ENCODE results near the gene RPS15.

GRCh38 chr19:1457031-1457739, 19.0 kb downstream of the RPS15 start:
- TF ChIP-seq EZH2 (IDR thresholded peaks at IDR 0.05; ENCODE audit: borderline replicate concordance, low read depth, low read length, poor library complexity, severe bottlenecking) (no peak), CTCF (conservative IDR thresholded peaks at IDR 0.05; ENCODE audit: low read depth, low read length) (no peak)
